Measurements from ENCODE around the gene BRD3OS.
A peak's percentile ranks its signal among the peaks of the same experiment; 100 is the strongest.

Gene BRD3OS

DNA sequence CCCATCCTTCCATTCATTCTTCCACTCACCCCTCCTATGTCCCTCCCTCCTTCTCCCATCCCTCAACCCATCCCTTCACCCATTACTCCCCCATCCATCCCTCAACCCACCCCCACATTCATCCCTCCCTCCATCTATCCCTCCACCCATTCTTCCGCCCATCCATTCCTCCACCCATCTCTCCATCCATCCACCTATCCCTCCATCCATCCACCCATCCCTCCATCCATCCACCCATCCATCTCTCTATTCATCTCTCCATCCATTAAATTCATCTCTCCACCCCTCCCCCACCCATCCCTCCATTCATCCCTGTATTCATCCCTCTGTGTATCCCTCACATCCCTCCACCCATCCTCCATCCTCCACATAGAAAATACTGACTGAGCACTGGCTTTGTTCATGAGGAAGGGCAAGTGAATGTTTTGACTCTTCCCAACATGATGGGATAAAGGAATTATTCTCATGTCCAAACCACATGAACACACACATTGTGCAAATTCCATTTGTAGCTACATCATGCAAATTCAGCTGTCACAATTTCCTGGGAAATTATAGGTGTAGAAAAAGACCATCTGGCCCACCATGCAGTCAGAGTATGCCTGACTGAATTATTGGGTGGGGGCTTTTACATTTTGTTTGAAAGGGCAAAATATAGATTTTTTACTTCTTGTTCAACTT, 26.2 kb upstream of the BRD3OS start:
- intact Hi-C loops (cut with DNase I), result no loop called here
- DNase-seq, result no peak

DNA sequence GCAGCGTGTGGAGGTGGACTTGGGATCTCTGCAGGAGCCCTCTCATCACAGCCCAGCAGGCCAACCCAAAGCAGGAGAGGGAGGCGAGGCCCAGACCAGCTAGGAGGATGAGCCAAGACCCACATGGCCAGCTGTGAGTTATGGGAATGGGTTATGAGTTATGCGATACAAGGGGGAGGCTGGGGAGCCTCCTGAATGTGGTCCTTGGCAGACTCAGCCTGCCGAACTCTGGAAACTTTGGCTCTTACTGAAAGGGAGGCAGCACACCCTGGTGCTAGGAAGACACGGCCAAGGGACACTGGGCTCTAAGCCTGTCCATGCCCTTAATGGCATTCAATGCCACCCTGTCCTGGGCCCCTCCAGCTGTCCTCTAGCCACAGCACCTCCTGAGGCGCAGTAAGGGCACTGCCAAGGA, 25.4 kb upstream of the BRD3OS start:
- DNase-seq, result no peak
- intact Hi-C loops (cut with DNase I), result no loop called here

- intact Hi-C loops (cut with DNase I), result no loop called here
- no peak for DNase-seq
Measured at GRCh38 chr9:134002796-134003195, 22.5 kb upstream of the BRD3OS start.

DNA sequence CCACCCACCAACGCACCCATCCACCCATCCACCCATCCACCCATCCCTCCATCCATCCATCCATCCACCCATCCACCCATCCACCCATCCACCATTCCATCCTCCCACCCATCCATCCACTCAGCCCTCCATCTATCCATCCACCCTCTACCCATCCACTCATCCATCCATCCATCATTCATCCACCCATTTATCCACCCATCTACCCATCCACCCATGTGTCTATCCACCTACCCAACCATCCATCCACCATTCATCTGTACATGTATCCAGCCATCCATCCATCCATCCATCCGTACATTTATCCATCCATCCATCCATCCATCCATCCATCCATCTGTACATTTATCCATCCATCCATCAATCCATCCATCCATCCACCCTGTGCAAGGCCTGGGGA, 22.0 kb upstream of the BRD3OS start:
- no peak for DNase-seq
- intact Hi-C loops (cut with DNase I), result no loop called here

DNA sequence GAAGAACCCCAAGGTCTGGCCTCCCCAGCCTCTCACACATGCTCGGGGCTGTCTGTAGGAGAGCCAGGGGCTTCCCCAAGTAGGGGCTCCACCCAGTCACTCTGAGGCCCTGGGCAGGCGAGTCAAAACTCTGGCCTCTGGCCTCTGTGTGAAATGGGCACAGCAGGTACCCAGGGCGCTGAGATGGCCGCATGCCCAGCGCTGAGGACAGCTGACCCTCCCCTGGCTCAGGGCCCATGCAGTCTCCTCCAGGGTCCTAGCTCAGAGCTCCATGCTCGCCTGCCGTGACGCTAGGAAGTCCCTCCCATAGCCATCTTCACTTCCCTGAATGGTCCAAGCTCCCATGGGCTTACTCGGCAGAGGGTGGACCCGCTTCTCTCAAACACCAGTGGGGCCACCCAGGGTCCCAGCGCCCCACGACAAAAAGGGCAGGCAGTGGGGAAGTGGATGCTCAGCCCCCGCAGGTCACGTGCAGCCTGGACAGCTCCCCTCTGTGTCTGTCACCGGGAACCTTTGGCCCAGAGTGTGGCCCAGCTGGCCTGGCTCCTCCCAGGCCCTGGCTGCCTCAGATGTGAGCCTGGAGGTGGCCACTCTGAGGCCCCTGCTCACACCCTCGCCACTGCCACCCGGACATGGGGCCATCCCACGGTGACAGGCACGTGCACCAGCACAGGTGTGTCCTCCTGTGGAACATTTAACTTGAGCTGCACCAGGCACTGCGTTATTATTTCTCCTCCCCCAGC, 21.0 kb upstream of the BRD3OS start:
- intact Hi-C loops (cut with DNase I), result no loop called here
- DNase-seq, result no peak

GRCh38 chr9:134004881-134005280, 20.4 kb upstream of the BRD3OS start:
- no peak for DNase-seq
- intact Hi-C loops (cut with DNase I), result no loop called here

GRCh38 chr9:134005381-134005780, 19.9 kb upstream of the BRD3OS start:
- intact Hi-C loops (cut with DNase I), result no loop called here
- no peak for DNase-seq

DNA sequence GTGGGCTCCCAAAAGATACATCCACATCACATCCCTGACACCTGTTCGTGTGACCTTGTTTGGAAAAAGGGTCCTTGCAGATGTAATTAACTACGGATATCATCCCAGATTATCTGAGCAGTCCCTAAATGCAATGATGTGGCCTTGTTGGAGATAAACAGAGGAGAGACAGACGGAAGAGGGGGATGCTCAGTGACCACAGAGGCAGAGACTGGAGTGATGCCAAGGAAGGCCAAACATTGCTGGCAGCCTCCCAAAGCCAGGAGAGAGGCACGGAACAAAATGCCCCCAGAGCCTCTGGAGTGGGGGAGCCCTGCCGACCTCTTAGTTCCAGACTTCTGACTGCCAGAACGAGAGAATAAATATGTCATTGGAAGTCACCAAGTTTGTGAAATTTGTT, 18.1 kb upstream of the BRD3OS start:
- DNase-seq, result no peak
- intact Hi-C loops (cut with DNase I), result no loop called here

- DNase-seq, result no peak
- intact Hi-C loops (cut with DNase I), result no loop called here
Measured at GRCh38 chr9:134007571-134007970, 17.7 kb upstream of the BRD3OS start.

GRCh38 chr9:134010310-134011173, 14.7 kb upstream of the BRD3OS start:
- DNase-seq, result no peak
- intact Hi-C loops (cut with DNase I), result no loop called here

GRCh38 chr9:134011401-134011800, 13.9 kb upstream of the BRD3OS start:
- DNase-seq, result no peak
- intact Hi-C loops (cut with DNase I), result no loop called here

GRCh38 chr9:134014946-134015345, 10.3 kb upstream of the BRD3OS start:
- intact Hi-C loops (cut with DNase I), result no loop called here
- DNase-seq, result no peak

- no peak for DNase-seq
- intact Hi-C loops (cut with DNase I), result no loop called here
Measured at GRCh38 chr9:134024214-134024792, 978 bp upstream of the BRD3OS start.

- intact Hi-C loops (cut with DNase I), result loop anchor here (5.0 kb wide), 1 partner anchor 41 kb away; the partner anchor contains the start of gene BRD3
Measured at GRCh38 chr9:134025606-134026541, 593 bp downstream of the BRD3OS start.

GRCh38 chr9:134026581-134026980, 1.3 kb downstream of the BRD3OS start:
- no peak for DNase-seq
- intact Hi-C loops (cut with DNase I), result loop anchor here (5.0 kb wide), 1 partner anchor 41 kb away; the partner anchor contains the start of gene BRD3

More at GRCh38 chr9:134025606-134026541, 593 bp downstream of the BRD3OS start:
- DNase-seq, result peak in 37 of 42 donors; percentile 13 to 67 (median 43)

GRCh38 chr9:134026981-134027380, 1.7 kb downstream of the BRD3OS start:
- intact Hi-C loops (cut with DNase I), result loop anchor here (5.0 kb wide), 1 partner anchor 40 kb away; the partner anchor contains the start of gene BRD3
- no peak for DNase-seq

DNA sequence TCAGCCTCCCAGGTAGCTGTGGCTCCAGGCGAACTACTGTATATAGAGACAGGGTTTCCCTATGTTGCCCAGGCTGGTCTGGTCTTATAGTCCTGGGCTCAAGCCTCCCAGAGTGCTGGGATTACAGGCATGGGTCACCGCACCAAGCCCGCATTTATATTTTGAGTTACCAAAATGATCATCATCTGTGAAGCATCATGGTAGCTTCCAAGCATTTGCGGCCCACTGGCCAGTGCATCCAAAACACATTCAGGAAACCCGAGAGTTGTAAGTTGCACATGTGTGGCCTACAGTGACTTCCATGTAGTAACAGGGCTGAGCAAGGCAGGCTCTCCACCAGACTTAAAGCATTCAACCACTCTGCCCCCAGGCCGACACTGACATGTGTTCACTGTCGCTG, 2.3 kb downstream of the BRD3OS start:
- intact Hi-C loops (cut with DNase I), result loop anchor here (5.0 kb wide), 1 partner anchor 40 kb away; the partner anchor contains the start of gene BRD3
- no peak for DNase-seq

GRCh38 chr9:134028076-134028475, 2.8 kb downstream of the BRD3OS start:
- intact Hi-C loops (cut with DNase I), result loop anchor here (5.0 kb wide), 1 partner anchor 39 kb away; the partner anchor contains the start of gene BRD3

More at GRCh38 chr9:134028076-134028475, 2.8 kb downstream of the BRD3OS start:
- DNase-seq, result no peak
